Hepatic stellate cell (primary cell): ENCODE data around the gene ZDHHC11.
"Not testable (repeated sequence)": the region's sequence is repeated elsewhere in the genome, so short reads cannot be mapped to it uniquely, and the experiment has no call there.

ENCODE experiments used
- DNase-seq: peaks from one replicate; pipeline ENCODE4 v3.0.0; 2011; ENCODE audit warnings: low spot score

ZDHHC11 gene

DNA sequence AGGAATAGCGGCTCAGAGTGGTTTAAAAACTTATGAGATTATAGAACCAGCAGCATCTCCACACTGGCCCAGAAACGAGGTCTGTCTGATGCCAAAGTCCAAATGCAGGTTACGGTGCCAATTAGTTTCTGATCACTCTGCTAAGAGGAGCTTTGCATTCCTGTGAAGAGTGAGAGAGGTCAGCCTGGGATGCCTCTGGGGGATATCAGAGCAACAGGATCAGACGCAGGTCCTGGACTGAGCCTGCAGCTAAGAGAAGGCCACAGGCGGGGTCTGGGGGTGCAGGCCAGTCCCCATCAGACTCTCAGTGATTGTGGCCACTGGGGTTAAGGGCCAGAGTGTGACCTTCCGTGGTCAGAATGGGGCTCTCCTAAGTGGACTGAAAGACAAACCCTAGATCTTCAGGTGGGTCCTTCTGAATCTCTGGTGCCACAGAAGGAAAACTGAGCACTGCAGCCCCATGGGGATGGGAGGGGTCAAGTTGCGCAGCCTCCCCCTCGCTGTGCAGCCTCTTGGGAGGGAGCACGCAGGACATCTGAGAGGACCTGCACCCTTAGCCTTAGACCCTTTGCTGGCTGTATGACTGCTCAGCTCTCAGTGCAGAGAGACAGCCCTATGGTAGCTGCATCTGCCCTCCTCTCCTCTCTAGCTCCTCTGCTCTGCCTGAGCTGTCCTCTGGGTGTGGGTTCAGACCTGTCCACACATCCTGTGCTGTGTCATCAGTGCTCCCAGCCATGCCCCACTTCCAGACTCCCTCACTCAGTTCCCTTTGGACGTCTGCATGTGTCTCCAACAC lies 42.9 kb downstream of the ZDHHC11 start:
- DNase-seq: not testable (repeated sequence)

DNA sequence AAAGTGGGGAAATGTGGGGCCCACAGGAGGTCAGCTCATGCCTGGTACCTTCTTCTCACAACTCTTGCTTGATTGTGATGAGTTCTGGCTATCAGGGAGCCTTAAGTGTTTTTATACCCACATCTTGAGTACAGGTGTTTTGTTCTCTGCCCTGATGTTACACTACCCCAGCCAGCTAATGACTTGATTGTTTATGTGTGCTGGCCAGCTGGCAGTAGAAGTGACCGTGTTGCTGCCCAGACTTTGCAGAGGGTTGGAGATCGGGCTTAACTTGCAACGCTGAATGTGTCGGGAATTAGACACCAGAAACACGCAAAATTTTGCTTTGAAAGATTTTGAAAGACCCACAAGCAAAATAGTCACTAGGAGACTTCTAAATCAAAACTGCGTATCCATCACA lies 49.3 kb downstream of the ZDHHC11 start:
- no peak for DNase-seq

DNA sequence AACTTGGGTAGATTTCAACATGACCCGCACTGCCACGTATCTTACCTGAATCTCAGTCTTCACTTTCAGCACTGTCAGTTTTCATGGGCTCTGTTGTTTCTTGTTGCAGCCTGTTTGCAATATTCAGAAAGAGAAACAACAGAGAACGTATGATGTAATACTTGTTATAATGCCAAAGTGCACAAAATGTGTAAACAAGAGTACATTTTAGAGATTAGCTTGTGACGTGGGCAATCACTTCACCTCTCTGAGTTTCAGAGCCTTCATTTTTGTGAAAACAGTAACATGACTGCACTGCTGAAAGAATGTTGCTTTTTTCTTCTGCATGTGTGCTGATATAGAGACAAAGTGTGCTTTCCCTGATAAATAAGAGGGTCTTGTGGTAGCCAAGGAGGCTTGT lies 49.7 kb downstream of the ZDHHC11 start:
- DNase-seq: not testable (repeated sequence)

DNA sequence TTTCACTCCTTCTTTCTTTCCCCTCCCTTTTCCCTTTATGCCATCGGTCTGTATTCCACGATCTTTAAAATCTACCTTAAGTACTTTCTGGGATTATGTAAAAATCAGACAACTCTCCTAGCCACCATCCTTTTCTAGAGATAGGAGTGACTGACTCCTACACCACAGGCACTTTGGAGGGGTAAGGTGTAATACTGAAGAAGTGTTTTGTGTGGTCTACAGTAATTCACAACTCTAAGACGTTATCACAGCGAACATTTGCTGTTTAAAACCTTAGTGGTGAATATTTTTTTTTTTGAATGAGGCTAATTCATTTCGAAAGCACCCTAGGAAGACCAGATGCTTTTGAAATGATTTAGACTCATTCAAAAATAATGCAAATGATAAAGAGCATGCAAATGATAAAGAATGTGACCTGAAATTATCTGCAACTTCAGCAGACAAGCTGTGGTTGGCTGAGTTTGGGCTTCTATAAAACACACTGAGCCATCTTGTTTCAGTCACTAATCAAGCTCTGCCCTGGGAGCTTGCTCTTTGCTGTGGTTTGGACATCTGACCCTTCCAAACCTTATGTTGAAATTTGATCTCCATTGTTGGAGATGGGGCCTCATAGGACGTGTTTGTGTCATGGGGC lies 52.2 kb downstream of the ZDHHC11 start:
- DNase-seq: not testable (repeated sequence)

DNA sequence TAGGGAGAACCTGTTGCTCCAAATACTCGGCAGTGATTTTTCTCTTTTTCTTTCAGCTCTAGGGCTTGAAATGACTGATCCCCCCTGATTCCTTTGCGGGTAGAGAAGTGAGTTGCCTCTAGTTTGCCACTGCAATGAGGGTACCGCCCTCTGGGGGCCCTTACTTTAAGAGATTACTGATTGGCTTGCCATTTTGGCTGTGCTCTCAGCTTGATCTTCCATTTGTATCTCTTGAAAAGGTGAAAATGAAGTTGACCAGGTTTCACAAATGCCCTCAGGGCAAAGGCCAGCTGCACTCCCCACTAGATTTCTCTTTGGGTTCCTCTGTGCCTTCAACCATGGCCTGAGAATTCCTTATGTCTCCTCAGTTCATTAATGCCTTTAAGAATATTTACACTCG lies 52.8 kb downstream of the ZDHHC11 start:
- not testable (repeated sequence) for DNase-seq

DNA sequence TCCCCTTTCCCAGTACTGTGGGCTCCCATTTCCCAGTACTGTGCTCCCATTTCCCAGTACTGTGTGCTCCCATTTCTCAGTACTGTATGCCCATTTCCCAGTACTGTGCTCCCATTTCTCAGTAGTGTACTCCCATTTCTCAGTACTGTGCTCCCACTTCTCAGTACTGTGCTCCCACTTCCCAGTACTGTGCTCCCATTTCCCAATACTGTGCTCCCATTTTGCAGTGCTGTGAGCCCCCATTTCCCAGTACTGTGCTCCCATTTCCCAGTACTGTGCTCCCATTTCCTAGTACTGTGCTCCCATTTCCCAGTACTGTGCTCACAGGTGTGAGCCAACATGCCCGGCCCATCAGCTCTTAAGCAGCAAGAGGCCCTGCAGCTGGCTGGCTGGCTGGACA lies 54.9 kb downstream of the ZDHHC11 start:
- DNase-seq: not testable (repeated sequence)

DNA sequence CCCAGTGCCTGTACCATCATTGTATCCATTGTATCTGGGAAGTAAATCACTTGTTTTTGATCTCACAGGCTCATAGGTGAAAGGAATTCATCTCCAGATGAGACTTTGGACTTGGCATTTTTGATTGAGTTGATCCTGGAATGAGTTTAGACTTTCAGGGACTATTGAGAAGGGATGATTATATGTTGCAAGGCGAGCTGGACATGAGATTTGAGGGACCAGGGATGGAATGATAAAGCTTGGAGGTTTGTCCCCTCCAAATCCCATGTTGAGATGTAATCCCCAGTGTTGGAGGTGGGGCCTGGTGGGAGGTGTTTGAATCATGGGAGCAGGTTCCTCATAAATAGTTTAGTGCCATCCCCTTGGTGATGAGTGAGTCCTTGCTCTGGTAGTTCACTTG lies 55.8 kb downstream of the ZDHHC11 start:
- not testable (repeated sequence) for DNase-seq

DNA sequence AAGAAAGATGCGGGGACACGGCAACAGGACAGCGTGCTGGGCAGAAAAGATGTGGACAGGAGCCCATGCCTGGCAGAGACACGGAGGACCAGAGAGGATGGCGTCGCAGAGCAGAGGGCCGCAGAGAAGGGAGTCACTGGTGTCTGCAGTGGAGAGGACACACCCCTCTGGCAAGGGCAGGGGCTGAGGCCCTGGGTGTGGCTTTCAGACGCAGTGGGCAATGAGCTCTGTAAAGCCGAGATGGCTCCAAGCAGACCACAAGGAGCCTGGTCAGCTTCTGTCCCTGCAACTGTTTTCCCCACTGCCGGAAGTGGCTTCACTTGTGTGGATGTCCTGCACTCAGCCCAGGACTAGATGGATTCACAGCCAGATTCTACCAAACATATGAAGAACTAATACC lies 62.1 kb downstream of the ZDHHC11 start:
- DNase-seq: not testable (repeated sequence)

DNA sequence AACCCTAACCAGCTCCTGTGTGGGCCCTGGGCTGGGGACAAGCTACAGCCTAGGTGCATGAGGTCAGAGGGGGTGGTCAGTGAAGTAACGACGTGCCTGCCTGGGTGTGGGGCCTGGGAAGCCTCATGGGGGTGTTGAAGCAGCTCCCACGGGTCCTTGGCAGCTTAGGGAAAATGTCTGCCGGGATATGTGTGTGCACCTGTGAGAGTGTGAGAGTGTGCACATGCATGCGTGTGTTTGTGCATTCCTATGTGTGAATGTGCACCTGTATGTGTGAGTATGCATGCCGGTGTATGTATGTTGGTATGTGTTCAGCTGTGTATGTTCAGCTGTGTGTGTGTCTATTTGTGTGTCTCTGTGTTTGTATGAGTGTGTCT lies 62.9 kb downstream of the ZDHHC11 start:
- not testable (repeated sequence) for DNase-seq

DNA sequence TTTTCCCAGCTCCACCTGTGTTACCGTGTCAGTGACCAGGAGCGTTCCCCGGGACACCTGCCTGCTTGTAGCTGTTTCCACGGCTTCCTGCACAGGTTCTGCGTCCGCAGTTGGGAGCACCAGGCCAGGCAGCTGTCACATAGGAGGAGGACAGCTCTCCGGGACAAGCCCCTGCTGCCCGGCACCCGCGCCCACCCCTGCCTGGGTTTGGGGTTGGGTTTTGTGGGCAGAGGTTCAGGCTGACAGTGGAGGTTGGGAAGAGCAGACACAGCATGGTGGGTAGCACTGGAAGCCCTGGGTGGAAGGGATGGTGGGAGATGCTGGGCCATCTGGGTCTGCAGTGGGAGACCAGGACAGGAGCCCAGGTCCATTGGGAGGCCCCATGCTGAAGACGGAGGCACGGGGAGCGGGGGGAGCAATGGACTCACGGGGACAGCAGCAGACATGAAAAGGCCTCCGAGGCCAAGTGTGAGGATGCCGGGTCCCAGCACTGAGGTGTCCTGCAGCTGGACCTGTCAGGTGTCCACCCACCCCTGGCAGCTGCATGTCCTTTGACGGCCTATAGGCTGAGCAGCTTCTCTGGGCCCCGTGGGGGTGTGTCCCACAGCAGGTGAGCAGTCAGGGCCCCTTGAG lies 63.4 kb downstream of the ZDHHC11 start:
- not testable (repeated sequence) for DNase-seq

DNA sequence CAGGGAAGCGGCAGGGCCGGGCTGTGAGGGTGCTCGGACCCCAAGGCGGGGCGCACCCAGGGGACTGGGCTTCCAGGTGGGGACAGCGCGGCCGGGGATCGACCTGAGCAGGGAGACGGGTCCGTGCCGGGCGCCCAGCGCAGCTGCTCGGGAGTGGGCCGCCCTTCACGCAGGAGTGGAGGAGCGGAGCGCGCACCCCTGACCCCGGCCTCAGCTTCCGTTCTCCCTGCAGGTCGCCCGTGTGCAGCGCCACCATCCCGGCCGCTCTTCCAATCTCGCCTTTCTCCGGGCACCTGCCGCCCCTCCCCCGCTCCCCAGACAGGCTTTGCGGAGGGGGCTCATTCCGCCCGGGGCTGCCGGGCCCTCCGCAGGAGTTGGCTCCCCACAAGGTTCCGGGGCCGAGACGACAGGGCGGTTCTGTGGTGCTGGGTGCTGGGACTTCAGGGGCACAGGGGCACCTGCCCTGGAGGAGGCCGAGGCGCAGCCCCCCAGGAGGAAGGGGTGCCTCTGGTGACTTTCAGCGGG lies 65.5 kb downstream of the ZDHHC11 start:
- not testable (repeated sequence) for DNase-seq

DNA sequence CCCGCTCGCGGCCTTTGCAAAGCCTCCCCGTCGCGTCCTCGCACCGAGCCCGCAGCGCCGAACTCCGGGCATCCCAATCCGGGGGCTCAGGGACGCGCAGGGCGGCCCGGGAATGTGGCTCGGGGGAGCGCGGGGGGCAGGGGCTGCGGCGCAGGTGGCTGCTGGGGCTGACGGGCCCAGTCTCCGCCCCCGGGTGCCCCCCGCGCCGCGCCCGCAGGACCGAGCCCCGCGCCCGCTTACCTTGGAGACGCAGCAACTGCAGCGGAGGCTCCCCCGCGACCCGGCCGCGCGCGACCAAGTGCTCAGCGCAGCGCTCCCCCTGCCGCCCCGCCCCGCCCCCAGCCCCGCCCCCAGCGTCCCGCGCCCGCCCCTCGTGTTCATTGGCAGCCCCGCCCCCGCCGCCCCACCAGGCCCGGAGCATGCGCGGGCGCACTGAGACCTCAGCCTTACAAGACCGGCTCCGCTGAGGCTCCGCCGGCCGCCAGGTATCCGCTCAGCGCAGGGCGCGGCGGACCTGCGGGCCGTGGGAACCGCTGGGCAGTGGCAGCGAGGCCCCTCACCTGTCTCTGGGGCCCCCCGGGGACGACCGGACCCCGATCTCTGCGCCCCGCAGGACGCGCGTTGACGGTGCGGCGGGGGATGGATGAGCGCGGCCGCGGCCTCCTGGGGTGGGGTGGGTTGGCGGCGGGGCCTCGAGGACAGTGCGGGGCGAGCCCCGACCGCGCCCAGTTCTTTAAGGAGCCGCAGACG lies 66.2 kb downstream of the ZDHHC11 start, which contains the start of gene ZDHHC11B:
Gene ZDHHC11B, minus strand, starts transcription at position 302 of the 750 bp plus-strand sequence. CDS start 17,810 bp downstream, outside the sequence.
- DNase-seq: peak; percentile 83

DNA sequence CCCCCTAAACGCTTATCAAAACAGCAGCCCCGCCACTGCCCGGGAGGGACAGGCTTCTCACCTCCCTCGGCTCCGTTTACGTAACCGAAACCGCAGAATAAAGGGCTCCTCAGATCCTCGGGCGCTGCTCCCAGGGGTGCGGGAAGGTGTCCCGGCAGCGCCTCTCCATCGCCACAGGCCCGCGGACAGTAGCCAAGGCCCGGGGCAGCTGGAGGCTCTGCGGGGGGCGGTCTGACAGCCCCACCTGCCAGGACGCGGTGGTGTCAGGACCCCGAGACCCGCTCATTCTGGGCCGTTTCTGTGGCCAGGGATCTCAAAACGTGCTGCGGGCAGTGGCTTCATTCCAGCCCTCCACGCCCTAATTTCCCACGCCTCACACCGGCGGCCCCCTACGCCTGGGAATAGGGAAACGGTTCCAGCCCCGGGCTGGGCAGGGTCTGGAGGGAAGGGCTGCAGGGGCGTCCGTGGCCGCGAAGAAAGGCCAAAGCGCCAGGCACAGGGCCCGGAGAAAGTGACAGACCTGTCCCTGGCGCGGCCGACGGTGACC lies 66.8 kb downstream of the ZDHHC11 start:
- DNase-seq: not testable (repeated sequence)

DNA sequence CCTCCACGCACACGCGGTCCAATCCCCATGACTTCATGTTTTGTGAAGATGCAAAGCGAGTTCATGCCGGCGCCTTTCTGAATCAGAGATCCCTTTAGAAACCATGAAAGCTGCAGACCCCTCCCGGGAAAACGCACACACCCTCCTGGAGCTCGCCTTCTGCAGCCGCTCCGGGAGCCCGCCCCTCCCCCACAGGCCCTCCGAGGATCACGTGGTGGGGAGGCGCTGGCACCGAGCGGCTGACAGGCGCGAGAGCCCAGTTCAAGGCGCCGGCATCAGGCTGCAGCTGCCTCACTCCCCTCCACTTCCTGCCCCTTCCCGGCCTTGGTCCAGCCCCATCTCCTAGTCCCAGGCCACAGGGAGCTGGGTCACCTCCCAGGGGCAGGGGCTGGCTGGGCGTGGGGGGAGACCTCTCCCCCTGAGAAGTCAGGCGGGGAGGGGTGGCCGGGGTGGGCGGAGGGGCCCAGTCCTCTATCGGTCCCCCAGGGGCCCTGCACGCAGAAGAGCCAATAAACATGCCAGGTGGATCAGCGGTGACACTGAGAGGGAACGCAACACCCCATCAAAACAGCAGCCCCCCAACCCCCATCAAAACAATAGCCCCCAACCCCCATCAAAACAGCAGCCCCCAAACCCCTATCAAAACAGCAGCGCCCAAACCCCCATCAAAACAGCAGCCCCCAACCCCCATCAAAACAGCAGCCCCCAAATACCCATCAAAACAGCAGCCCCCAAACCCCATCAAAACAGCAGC lies 67.6 kb downstream of the ZDHHC11 start:
- not testable (repeated sequence) for DNase-seq

DNA sequence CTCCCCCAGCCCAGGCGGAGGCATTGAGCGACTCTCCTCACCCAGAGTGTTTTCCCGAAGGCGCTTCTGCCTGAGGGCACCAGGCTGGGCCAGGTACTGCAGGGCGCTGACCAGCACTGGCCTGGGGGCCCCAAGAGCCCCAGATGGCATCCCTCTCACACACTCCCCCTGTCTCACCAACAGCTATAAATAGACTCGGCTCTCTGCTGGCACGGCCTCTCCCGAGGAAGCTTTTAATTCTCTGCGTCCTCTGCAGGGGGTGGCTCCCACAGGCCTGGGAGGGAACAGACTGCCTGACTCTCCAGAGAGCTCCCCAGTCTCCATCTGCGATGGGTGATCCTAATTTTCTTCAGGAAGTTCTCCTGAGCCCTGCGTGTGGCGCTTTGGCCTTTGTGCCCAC lies 68.4 kb downstream of the ZDHHC11 start:
- not testable (repeated sequence) for DNase-seq

DNA sequence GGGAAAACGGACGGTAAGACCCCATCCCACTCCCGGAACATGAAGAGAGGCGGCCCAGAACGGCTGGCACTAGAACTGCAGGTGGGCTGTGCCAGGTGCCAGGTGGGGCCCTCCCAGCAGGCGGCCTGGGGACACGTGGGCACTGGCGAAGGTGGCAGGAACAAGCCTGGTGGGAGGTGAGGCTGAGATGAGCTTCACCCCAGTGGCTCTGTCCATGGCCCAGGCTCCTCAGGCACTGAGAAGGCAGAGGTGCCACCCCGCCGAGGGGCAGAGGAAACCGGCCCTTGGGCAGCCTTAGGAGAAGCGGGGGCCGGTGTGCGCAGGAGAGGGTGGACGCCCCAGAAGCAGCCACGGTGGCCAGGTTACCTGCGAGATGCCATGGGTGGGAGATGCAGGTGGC lies 70.2 kb downstream of the ZDHHC11 start:
- not testable (repeated sequence) for DNase-seq

DNA sequence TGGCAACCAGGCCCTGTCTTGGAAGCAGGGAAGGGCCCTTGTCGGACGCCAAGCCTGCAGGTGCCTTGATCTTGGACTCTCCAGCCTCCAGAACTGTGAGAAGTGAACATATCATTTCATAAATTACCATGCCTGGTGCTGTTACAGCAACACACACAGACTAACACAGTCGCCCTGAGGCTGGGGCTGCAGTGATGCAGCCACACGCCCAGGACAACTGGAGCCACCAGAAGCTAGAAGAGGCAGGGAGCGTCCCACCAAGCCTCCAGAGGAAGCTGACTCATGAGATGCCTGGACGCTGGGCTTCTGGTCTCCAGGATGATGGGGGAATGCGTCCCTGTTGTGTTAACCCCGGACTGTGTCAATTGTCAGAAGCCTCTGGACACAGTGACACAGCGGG lies 71.8 kb downstream of the ZDHHC11 start:
- not testable (repeated sequence) for DNase-seq

DNA sequence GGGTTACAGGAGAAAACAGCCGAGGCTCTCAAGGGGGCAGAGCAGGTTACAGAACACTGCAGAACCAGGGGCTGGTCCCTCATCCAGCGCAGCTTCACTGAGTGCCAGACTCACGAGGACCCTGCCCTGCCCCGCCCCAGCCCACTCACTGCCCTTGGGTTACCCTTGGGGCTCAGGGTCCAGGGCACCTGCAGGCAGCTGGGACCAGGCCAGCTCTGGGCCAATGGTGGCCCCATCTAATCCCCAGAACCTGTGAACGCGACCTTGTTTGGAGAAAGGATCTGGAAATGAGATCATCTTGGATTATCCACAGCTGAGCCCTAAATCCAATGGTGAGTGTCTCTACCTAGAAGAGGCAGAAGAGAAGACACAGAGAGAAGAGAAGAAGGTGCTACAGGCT lies 72.4 kb downstream of the ZDHHC11 start:
- not testable (repeated sequence) for DNase-seq

DNA sequence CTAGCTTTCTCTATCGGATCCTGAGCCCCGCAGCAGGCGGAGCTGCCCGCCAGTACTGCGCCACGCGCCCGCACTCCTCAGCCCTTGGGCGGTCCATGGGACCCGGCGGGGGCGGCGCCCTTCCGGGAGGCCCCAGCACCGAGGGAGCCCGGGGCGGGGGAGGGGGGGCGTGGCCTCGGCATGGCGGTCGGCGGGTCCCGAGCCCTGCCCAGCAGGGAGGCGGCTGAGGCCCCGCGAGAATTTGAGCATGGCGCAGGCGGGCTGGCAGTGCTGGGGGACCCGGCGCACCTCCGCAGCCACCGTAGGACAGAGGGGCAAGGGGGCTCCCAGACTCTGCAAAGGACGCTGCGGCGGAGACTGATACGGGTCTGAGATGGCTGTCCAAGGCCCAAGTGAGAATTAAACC lies 73.0 kb downstream of the ZDHHC11 start:
- no peak for DNase-seq

DNA sequence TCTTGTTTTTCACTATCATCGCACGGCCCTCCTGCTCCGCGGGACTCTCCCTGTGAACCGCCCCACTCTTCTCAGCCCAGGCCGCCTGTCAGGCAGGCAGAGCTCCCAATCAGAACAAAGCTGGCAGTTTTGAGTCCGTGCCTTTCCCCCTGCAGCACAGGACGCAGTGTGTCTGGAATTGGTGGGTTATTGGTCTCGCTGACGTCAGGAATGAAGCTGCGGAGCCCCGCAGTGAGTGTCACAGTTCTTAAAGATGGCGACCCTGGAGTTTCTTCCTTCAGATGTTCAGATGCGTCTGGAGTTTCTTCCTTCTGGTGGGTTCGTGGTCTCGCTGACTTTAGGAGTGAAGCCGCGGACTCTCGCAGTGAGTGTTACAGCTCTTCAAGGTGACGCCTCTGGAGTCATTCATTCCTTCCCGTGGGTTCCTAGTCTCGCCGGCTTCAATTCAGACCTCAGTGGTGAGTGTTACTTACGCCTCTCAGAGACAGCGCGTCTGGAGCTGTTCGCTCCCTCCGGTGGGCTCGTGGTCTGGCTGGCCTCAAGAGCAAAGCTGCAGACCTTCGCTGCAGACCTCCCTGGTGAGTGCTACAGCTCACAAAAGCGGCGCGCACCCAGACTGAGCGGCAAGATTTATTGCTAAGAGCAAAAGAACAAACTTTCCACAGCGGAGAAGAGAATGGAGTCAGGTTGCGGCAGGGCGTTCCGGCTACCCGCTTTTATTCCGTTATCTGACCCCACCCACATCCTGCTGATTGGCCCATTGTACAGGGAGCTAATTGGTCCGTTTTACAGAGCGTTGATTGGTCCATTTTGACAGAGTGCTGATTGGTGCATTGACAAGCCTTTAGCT lies 73.7 kb downstream of the ZDHHC11 start:
- DNase-seq: no peak
